HepG2 (cell line): ENCODE results near the gene CHPF. TPM values are rescaled to one million over a fixed set of nuclear protein-coding genes. Genes with fewer than 3 reads are reported as not detected.

Experiments
- CEBPG ChIP-seq: IDR thresholded peaks from 2 replicates; pipeline ENCODE4 v1.6.1; 2016
- HMGA1 ChIP-seq: sonication (generic); formaldehyde crosslinking; conservative IDR thresholded peaks from 2 replicates; pipeline ENCODE4 v1.4.0; 2020; ENCODE audit warnings: missing genetic modification reagents
- MYC ChIP-seq: sonication (generic); formaldehyde crosslinking; IDR thresholded peaks from 2 replicates; pipeline ENCODE4 v1.9.0; 2021; ENCODE audit warnings: missing genetic modification reagents, borderline replicate concordance
- NCOA5 ChIP-seq: sonication (generic); formaldehyde crosslinking; IDR thresholded peaks from 2 replicates; pipeline ENCODE4 v1.4.0; 2020; ENCODE audit warnings: missing genetic modification reagents
- PLRG1 ChIP-seq: fragments of 450-650 bp; conservative IDR thresholded peaks from 2 replicates; pipeline ENCODE4 v1.6.1; 2016
- SAP130 ChIP-seq: IDR thresholded peaks from 2 replicates; pipeline ENCODE4 v1.6.1; 2016; ENCODE audit warnings: low read depth
- SMARCE1 ChIP-seq: fragments of 450-650 bp; IDR thresholded peaks from 2 replicates; pipeline ENCODE4 v1.6.1; 2017; ENCODE audit warnings: borderline replicate concordance
- ZC3H4 ChIP-seq: sonication (generic); formaldehyde crosslinking; IDR thresholded peaks from 2 replicates; pipeline ENCODE4 v1.4.0; 2020; ENCODE audit warnings: missing genetic modification reagents, borderline replicate concordance
- ZNF136 ChIP-seq: sonication (generic); formaldehyde crosslinking; IDR thresholded peaks from 2 replicates; pipeline ENCODE4 v1.8.1; 2022; ENCODE audit warnings: low read depth, mild to moderate bottlenecking, moderate library complexity, missing genetic modification reagents
- ZNF253 ChIP-seq: sonication (generic); formaldehyde crosslinking; IDR thresholded peaks from 2 replicates; pipeline ENCODE4 v1.8.0; 2022; ENCODE audit warnings: mild to moderate bottlenecking, missing genetic modification reagents, borderline replicate concordance
- ZNF546 ChIP-seq: sonication (generic); formaldehyde crosslinking; conservative IDR thresholded peaks from 2 replicates; pipeline ENCODE4 v1.8.1; 2023; ENCODE audit warnings: mild to moderate bottlenecking, missing genetic modification reagents
- ZNF773 ChIP-seq: sonication (generic); formaldehyde crosslinking; IDR thresholded peaks from 2 replicates; pipeline ENCODE4 v1.4.0; 2020; ENCODE audit warnings: missing genetic modification reagents, borderline replicate concordance
- ZNF878 ChIP-seq: sonication (generic); formaldehyde crosslinking; IDR thresholded peaks from 2 replicates; pipeline ENCODE4 v1.8.1; 2023; ENCODE audit warnings: mild to moderate bottlenecking, missing genetic modification reagents, moderate library complexity
- ZSCAN25 ChIP-seq: sonication (generic); formaldehyde crosslinking; IDR thresholded peaks from 2 replicates; pipeline ENCODE4 v1.8.0; 2022; ENCODE audit warnings: mild to moderate bottlenecking, missing genetic modification reagents
- polyA plus RNA-seq, 8 experiments: library from polyadenylated mRNA; depleted of rRNA in 3 of 8; stranded (reverse) in 7 of 8; unstranded in 1 of 8; fragments of >200 nt; fragmentation: Illumina TruSeq in 4 of 8; extraction: Trizol in 4 of 8; gene quantifications; 2 replicates each; pipeline versions ENCODE4 v1.2.1 to v1.2.3, GENCODE V29; 2011 to 2016; ENCODE audit warnings: low read depth in 4 of 8, missing spikeins in 1 of 8, mixed read lengths in 1 of 8; ENCODE audit not compliant: insufficient read depth in 1 of 8
- total RNA-seq, 5 experiments: library from RNA; depleted of rRNA; stranded (reverse); fragments of >200 nt; fragmentation: Illumina TruSeq; extraction: Trizol; gene quantifications; 2 replicates each; pipeline ENCODE4 v1.2.3, GENCODE V29; 2016; ENCODE audit warnings: low read depth in 1 of 5
- TF ChIP-seq, protein P1 (sequence below): sonication (generic); formaldehyde crosslinking; IDR thresholded peaks from 2 replicates; pipeline ENCODE4 v1.5.0; 2020; ENCODE audit warnings: mild to moderate bottlenecking, missing genetic modification reagents, borderline replicate concordance
- TF ChIP-seq, protein P2 (sequence below): sonication (generic); formaldehyde crosslinking; IDR thresholded peaks from 2 replicates; pipeline ENCODE4 v1.4.0; 2020; ENCODE audit warnings: missing genetic modification reagents, mild to moderate bottlenecking, borderline replicate concordance
- TF ChIP-seq, protein P3 (sequence below): sonication (generic); formaldehyde crosslinking; IDR thresholded peaks from 2 replicates; pipeline ENCODE4 v1.5.0; 2020; ENCODE audit warnings: missing genetic modification reagents
- TF ChIP-seq, protein P4 (sequence below): IDR thresholded peaks from 2 replicates; pipeline ENCODE4 v1.6.1; 2016; ENCODE audit warnings: mild to moderate bottlenecking, missing biosample characterization, missing genetic modification reagents
- TF ChIP-seq, protein P5 (sequence below): sonication (generic); formaldehyde crosslinking; IDR thresholded peaks from 2 replicates; pipeline ENCODE4 v1.5.1; 2020; ENCODE audit warnings: missing genetic modification reagents, mild to moderate bottlenecking, borderline replicate concordance

Gene CHPF
- total and polyA plus RNA-seq, 2 of the 13 experiments (the other 11 are each of a cell fraction or from before 2014, with no cell fraction given), result 79.6 to 111 TPM

DNA sequence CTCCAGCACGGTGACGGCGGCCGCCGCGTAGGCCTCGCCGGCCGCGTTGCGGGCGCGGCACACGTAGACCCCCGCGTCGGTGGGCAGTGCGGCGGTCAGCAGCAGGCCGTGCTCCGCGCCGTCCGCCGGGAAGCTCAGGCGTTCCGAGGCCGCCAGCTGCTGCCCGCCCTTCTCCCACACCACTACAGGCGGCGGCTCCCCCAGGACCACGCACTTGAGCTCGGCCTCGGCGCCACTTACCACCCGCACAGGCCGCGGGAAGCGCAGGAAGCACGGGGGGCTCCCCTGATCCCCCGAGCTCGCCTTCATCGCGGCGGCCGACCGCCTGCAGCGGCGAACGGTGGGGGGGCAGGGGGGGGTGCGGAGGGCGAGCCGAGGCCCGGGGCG, 27.3 kb upstream of the CHPF start (continued):
- TF ChIP-seq, protein P1, sequence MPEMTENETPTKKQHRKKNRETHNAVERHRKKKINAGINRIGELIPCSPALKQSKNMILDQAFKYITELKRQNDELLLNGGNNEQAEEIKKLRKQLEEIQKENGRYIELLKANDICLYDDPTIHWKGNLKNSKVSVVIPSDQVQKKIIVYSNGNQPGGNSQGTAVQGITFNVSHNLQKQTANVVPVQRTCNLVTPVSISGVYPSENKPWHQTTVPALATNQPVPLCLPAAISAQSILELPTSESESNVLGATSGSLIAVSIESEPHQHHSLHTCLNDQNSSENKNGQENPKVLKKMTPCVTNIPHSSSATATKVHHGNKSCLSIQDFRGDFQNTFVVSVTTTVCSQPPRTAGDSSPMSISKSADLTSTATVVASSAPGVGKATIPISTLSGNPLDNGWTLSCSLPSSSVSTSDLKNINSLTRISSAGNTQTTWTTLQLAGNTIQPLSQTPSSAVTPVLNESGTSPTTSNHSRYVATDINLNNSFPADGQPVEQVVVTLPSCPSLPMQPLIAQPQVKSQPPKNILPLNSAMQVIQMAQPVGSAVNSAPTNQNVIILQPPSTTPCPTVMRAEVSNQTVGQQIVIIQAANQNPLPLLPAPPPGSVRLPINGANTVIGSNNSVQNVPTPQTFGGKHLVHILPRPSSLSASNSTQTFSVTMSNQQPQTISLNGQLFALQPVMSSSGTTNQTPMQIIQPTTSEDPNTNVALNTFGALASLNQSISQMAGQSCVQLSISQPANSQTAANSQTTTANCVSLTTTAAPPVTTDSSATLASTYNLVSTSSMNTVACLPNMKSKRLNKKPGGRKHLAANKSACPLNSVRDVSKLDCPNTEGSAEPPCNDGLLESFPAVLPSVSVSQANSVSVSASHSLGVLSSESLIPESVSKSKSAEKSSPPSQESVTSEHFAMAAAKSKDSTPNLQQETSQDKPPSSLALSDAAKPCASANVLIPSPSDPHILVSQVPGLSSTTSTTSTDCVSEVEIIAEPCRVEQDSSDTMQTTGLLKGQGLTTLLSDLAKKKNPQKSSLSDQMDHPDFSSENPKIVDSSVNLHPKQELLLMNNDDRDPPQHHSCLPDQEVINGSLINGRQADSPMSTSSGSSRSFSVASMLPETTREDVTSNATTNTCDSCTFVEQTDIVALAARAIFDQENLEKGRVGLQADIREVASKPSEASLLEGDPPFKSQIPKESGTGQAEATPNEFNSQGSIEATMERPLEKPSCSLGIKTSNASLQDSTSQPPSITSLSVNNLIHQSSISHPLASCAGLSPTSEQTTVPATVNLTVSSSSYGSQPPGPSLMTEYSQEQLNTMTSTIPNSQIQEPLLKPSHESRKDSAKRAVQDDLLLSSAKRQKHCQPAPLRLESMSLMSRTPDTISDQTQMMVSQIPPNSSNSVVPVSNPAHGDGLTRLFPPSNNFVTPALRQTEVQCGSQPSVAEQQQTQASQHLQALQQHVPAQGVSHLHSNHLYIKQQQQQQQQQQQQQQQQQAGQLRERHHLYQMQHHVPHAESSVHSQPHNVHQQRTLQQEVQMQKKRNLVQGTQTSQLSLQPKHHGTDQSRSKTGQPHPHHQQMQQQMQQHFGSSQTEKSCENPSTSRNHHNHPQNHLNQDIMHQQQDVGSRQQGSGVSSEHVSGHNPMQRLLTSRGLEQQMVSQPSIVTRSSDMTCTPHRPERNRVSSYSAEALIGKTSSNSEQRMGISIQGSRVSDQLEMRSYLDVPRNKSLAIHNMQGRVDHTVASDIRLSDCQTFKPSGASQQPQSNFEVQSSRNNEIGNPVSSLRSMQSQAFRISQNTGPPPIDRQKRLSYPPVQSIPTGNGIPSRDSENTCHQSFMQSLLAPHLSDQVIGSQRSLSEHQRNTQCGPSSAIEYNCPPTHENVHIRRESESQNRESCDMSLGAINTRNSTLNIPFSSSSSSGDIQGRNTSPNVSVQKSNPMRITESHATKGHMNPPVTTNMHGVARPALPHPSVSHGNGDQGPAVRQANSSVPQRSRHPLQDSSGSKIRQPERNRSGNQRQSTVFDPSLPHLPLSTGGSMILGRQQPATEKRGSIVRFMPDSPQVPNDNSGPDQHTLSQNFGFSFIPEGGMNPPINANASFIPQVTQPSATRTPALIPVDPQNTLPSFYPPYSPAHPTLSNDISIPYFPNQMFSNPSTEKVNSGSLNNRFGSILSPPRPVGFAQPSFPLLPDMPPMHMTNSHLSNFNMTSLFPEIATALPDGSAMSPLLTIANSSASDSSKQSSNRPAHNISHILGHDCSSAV (CRISPR knock-in tag), result no peak
- no peak for TF ChIP-seq ZNF136 (CRISPR knock-in tag)
- TF ChIP-seq MYC (CRISPR knock-in tag), result peak; percentile 16; the same call in 1 of the 2 replicates
- TF ChIP-seq ZC3H4 (CRISPR knock-in tag), result 0 out of 2 replicates have a peak, but pooled peaks have one; percentile 0
- 0 out of 2 replicates have a peak, but pooled peaks have one; percentile 59 for TF ChIP-seq ZNF773 (CRISPR knock-in tag)
- no peak for TF ChIP-seq SMARCE1
- no peak for TF ChIP-seq ZNF878 (CRISPR knock-in tag)
- TF ChIP-seq NCOA5 (CRISPR knock-in tag), result no peak
- TF ChIP-seq SAP130 (CRISPR knock-in tag), result no peak
- TF ChIP-seq, protein P2, sequence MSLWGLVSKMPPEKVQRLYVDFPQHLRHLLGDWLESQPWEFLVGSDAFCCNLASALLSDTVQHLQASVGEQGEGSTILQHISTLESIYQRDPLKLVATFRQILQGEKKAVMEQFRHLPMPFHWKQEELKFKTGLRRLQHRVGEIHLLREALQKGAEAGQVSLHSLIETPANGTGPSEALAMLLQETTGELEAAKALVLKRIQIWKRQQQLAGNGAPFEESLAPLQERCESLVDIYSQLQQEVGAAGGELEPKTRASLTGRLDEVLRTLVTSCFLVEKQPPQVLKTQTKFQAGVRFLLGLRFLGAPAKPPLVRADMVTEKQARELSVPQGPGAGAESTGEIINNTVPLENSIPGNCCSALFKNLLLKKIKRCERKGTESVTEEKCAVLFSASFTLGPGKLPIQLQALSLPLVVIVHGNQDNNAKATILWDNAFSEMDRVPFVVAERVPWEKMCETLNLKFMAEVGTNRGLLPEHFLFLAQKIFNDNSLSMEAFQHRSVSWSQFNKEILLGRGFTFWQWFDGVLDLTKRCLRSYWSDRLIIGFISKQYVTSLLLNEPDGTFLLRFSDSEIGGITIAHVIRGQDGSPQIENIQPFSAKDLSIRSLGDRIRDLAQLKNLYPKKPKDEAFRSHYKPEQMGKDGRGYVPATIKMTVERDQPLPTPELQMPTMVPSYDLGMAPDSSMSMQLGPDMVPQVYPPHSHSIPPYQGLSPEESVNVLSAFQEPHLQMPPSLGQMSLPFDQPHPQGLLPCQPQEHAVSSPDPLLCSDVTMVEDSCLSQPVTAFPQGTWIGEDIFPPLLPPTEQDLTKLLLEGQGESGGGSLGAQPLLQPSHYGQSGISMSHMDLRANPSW (CRISPR knock-in tag), result no peak
- no peak for TF ChIP-seq HMGA1
- TF ChIP-seq ZSCAN25 (CRISPR knock-in tag), result no peak
- TF ChIP-seq, protein P3, sequence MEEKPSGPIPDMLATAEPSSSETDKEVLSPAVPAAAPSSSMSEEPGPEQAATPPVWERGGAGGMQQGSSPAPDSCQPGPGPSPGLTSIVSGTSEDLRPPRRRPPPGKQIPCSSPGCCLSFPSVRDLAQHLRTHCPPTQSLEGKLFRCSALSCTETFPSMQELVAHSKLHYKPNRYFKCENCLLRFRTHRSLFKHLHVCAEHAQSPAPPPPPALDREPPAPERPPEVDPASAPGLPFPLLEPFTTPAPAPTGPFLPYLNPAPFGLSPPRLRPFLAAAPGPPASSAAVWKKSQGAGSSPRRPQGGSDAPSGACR, result no peak
- no peak for TF ChIP-seq ZNF546 (CRISPR knock-in tag)
- TF ChIP-seq ZNF253 (CRISPR knock-in tag), result no peak
- TF ChIP-seq, protein P4, sequence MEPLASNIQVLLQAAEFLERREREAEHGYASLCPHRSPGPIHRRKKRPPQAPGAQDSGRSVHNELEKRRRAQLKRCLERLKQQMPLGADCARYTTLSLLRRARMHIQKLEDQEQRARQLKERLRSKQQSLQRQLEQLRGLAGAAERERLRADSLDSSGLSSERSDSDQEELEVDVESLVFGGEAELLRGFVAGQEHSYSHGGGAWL (CRISPR knock-in tag), result no peak; the same call in 1 of the 2 replicates
- no peak for TF ChIP-seq PLRG1
- TF ChIP-seq, protein P5, sequence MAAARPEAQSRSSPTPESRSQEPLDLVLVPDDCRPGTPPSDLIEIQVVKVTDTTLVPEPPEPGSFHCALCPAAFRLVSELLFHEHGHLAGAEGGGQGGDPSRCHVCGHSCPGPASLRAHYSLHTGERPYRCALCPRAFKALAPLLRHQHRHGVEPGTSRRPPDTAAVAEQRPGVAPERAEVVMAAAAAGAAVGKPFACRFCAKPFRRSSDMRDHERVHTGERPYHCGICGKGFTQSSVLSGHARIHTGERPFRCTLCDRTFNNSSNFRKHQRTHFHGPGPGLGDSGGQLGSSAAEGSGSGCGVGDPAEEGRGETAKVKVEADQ (CRISPR knock-in tag), result no peak
- TF ChIP-seq CEBPG, result no peak
